ENCODE data around the gene PPM1A. TPM values are rescaled to one million over a fixed set of nuclear protein-coding genes. Genes with fewer than 3 reads are reported as not detected.

The PPM1A gene
- total RNA-seq, 2 experiments from 2014 or later = 45.8 to 54.4 TPM

DNA sequence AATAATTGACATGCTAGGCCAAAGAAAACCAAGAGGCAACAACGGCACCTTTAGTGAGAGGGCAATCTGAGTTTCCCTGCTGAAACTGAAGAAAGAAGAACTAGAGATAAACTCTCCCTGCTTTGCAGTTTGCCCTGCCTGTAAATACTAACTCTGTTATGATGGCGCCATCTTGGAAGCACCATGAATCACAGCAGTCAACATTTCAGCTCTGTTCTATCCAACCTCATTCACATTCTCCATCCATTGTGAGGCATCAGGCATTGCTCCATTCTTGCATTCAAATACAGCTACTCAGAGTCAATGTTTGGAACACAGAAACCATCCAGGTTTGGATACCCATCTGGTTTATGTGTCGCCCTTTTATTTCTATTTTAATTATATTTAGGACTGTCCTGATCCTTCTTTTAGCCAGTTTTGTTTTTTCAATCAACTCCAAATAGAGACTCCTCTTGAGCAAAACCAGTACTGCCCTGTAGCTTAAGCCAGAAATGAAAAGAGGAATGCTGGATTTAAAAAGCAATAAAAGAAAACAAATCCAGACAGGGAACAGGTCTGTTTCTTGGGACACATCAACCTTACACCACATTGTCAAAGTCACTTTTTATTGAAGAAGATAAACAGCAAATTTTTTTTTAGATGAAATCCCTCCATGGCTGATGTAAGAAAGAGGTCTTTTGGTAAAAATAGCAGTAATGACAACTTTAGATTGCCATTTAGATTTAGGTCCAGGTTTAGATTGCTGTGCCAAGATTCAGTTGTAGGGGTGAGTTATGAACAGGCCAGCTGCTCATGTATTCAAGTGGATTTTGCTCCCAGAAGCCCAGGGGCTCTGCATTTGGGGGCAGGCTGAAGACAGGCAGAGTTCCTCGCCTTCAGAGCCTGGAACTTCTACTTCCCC is 33.3 kb upstream of the PPM1A start:
- POLR2A ChIA-PET = no interaction called here
- DNase-seq (no peak), ATAC-seq (ENCODE audit: low read depth) (no peak)
- Mint-ChIP-seq H3K4me3 (no peak overlapping the region), H3K36me3 (no peaks in the 10 kb centered on the region), H3K27me3 (peaks cover 3% of the 10 kb centered on the region), H3K27ac (no peak overlapping the region), H3K4me1 (peaks cover 2% of the 10 kb centered on the region), H3K9me3 (no peaks in the 10 kb centered on the region)

DNA sequence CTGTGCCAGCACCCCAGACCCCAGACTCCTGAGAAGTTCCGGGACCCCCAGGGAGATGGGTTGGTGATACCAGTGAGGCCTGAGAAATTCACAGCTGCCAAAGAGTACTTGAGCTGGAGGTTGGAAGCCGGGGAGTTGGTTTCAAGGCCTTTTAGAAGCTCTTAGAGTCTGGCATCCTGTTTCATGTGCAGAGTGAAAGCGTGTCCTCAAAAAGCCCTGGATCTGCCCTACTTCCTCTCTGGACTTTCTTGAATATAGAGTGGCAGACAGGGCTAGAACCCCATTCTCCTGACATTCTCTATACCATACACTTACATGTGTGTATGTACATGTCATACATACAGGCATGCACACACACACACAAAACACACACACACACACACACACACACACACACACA is 31.3 kb upstream of the PPM1A start:
- H3K27me3 Mint-ChIP-seq = peaks cover 3% of the 10 kb centered on the region
- POLR2A ChIA-PET = interaction anchor here (1.1 kb wide), 1 partner anchor 22 kb away, joined by 3 read pairs; no protein-coding TSS in a partner anchor
- no peak for DNase-seq
- peaks cover 2% of the 10 kb centered on the region for H3K4me1 Mint-ChIP-seq
- no peaks in the 10 kb centered on the region for H3K36me3 Mint-ChIP-seq
- no peak for ATAC-seq (ENCODE audit: low read depth)
- H3K27ac Mint-ChIP-seq = no peak overlapping the region
- no peaks in the 10 kb centered on the region for H3K9me3 Mint-ChIP-seq
- H3K4me3 Mint-ChIP-seq = no peak overlapping the region

DNA sequence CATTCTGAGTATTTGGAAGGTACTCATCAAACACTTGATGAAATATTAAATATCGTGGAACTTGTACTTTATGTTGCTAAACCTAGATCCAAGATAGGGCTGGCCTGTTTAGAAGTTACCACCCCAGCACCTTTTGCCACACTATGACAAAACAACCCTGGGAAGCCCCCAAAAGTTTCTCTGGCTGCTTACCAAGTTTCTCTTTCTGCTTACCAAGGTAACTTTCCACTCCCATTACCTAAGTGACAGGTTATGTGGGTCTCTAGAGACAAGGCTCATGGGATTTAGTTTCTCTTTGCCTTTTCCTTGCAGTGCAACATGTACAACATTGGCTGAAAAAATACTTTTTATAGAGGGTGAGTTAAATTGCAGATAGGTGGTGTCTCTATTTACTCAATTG is 28.9 kb upstream of the PPM1A start:
- POLR2A ChIA-PET = no interaction called here
- Mint-ChIP-seq H3K27ac (no peak overlapping the region), H3K4me1 (peaks cover 2% of the 10 kb centered on the region), H3K27me3 (no peaks in the 10 kb centered on the region), H3K4me3 (no peak overlapping the region), H3K9me3 (no peaks in the 10 kb centered on the region), H3K36me3 (no peaks in the 10 kb centered on the region)
- ATAC-seq (ENCODE audit: low read depth) = no peak
- no peak for DNase-seq

DNA sequence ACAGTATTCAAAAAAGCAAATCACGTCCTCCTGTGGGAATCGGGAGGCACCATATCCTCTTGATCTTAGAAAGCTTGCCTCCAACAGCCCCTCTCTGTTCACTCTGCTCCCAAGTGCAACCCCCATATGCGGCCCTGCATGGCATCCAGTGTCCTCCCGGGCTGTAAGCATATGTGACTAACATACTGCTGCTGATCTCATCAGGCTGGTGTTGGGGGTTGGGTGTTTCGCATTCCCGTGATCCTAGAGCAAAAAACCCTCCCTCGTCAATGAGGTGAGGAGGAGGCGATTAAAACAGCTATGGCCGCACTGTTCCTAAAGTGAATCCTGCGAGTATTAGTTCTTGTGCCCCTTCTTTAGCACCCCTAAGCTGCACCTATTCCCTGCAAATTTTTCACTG is 28.1 kb upstream of the PPM1A start:
- H3K9me3 Mint-ChIP-seq = no peaks in the 10 kb centered on the region
- H3K4me3 Mint-ChIP-seq = no peak overlapping the region
- no peak overlapping the region for H3K27ac Mint-ChIP-seq
- DNase-seq (no peak), ATAC-seq (ENCODE audit: low read depth) (no peak)
- no peaks in the 10 kb centered on the region for H3K27me3 Mint-ChIP-seq
- POLR2A ChIA-PET = no interaction called here
- peaks cover 2% of the 10 kb centered on the region for H3K4me1 Mint-ChIP-seq
- H3K36me3 Mint-ChIP-seq = no peaks in the 10 kb centered on the region

DNA sequence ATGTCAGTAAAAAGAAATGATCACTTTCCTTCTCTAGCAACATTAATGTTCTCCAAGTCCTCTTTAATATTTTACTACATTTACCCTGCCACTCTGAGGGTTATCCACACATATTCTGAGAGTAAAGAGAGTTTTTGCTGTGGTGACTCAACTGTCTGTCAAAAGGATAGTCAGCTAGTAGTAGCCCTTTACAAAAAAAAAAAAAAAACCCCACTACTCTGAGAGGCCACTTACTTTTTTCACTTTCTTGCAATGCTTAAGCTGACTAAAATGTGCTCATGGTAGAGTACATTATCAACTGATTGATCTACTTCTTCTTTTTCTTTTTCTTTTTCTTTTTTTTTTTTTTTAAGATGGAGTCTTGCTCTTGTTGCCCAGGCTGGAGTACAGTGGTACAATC is 27.6 kb upstream of the PPM1A start:
- no peak for ATAC-seq (ENCODE audit: low read depth)
- no peaks in the 10 kb centered on the region for H3K36me3 Mint-ChIP-seq
- no peaks in the 10 kb centered on the region for H3K27me3 Mint-ChIP-seq
- POLR2A ChIA-PET = no interaction called here
- H3K27ac Mint-ChIP-seq = no peak overlapping the region
- H3K4me1 Mint-ChIP-seq = peaks cover 2% of the 10 kb centered on the region
- no peak overlapping the region for H3K4me3 Mint-ChIP-seq
- no peak for DNase-seq
- no peaks in the 10 kb centered on the region for H3K9me3 Mint-ChIP-seq

DNA sequence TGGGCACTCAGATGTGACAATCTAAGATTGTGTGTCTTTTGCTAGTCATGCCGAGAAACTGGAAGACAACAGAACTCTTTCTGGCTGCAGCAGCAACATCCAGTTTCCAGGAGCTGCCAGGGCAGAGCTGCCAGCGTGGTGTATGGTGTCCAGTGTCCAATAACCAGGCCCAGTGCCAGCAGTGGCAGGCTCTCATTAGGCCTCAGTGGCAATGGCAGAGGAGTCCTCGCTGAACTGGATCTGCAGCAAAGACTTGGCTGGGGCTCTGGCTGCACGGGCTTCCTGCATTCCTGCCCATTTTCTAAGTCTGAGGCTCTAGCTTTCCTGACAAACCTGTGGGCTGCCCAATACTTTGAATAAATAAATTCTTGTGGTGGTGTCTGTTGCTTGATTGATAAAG is 26.2 kb upstream of the PPM1A start:
- Mint-ChIP-seq H3K9me3 (no peaks in the 10 kb centered on the region), H3K36me3 (no peaks in the 10 kb centered on the region), H3K27me3 (no peaks in the 10 kb centered on the region), H3K4me1 (peaks cover 2% of the 10 kb centered on the region), H3K4me3 (no peak overlapping the region), H3K27ac (no peak overlapping the region)
- DNase-seq (no peak), ATAC-seq (ENCODE audit: low read depth) (no peak)
- POLR2A ChIA-PET = no interaction called here

DNA sequence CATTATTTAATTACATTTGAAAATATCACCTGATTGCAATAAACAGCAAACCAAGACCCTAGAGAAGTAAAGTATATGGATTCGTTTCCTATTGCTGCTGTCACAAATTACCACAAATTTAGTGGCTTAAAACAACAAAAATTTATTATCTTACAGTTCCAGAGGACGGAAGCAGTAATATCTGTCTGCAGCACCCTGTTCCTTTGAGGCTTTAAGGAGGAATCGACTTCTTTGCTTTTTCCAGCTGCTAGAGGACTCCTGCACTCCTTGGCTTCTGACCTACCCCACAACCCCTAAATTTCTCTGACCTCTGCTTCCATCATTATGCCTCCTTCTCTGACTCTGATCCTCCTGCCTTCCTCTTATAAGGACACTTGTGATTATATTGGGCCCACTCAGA is 23.8 kb upstream of the PPM1A start:
- H3K4me3 Mint-ChIP-seq = no peak overlapping the region
- POLR2A ChIA-PET = no interaction called here
- no peaks in the 10 kb centered on the region for H3K36me3 Mint-ChIP-seq
- DNase-seq (no peak), ATAC-seq (ENCODE audit: low read depth) (no peak)
- peaks cover 2% of the 10 kb centered on the region for H3K4me1 Mint-ChIP-seq
- no peak overlapping the region for H3K27ac Mint-ChIP-seq
- H3K9me3 Mint-ChIP-seq = no peaks in the 10 kb centered on the region
- H3K27me3 Mint-ChIP-seq = no peaks in the 10 kb centered on the region

DNA sequence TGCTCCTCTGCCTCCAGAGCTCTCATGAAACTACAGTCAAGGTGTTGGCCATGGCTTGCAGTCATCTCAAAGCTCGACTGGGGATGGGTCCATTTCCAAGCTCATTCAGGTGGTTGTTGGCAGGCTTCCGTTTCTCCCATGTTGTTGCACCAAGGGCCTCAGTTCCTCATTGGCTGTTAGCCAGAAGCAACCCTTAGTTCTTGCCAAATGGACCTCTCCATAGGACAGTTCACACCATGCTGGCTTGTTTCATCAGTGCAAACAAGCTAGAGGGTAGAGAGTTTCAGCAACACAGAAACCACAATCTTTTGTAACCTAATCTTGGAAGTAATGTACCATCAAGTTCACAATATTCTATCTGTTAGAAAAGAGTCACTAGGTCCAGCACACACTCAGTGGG is 22.7 kb upstream of the PPM1A start:
- no peaks in the 10 kb centered on the region for H3K4me1 Mint-ChIP-seq
- no peaks in the 10 kb centered on the region for H3K27me3 Mint-ChIP-seq
- POLR2A ChIA-PET = interaction anchor here (0.7 kb wide), 1 partner anchor 23 kb away, joined by 4 read pairs; the partner anchor contains the start of gene PPM1A
- H3K4me3 Mint-ChIP-seq = no peak overlapping the region
- H3K36me3 Mint-ChIP-seq = no peaks in the 10 kb centered on the region
- no peak overlapping the region for H3K27ac Mint-ChIP-seq
- ATAC-seq (ENCODE audit: low read depth) (no peak), DNase-seq (no peak)
- peaks cover 1% of the 10 kb centered on the region for H3K9me3 Mint-ChIP-seq

DNA sequence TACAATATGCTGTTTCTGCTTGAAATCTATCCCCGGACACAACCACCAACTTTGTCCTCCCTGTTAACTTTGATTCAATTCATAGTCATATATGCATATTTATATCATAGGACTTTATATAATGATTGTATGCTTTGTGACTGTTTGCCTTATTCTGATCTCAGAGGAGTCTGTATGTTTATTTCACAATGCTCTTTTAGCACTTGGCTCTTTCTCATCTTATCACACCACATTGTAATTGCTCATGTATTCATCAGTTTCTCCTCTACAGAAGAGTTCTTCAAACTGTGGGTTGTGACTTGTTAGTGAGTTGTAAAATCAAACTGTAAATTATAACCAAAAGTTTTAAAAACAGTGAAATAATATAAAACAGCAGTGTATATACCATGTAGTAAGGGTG is 21.7 kb upstream of the PPM1A start:
- H3K27me3 Mint-ChIP-seq = no peaks in the 10 kb centered on the region
- no peak overlapping the region for H3K27ac Mint-ChIP-seq
- H3K36me3 Mint-ChIP-seq = no peaks in the 10 kb centered on the region
- no peaks in the 10 kb centered on the region for H3K4me1 Mint-ChIP-seq
- H3K4me3 Mint-ChIP-seq = no peak overlapping the region
- DNase-seq (no peak), ATAC-seq (ENCODE audit: low read depth) (no peak)
- peaks cover 2% of the 10 kb centered on the region for H3K9me3 Mint-ChIP-seq
- POLR2A ChIA-PET = no interaction called here

DNA sequence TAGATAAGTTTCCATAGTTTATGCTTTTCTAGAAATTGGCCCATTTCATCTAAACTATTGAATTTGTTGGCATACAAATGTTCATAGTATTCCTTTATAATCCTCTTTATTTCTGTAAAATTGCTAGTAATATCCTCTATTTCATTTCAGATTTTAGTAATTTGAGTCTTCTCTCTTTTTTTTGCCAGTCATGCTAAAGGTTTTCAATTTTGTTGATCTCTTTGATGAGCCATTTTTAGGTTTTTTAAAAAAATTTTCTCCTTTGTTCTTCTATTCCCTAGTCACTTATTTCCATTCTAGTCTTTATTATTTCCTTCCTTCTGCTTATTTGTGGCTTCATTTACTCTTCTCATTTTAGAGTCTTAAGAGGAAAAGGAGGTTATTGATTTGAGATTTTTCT is 19.4 kb upstream of the PPM1A start:
- ATAC-seq (ENCODE audit: low read depth) = no peak
- DNase-seq = no peak
- H3K27ac Mint-ChIP-seq = no peak overlapping the region
- no peaks in the 10 kb centered on the region for H3K4me1 Mint-ChIP-seq
- H3K9me3 Mint-ChIP-seq = peaks cover 3% of the 10 kb centered on the region
- H3K4me3 Mint-ChIP-seq = no peak overlapping the region
- no peaks in the 10 kb centered on the region for H3K27me3 Mint-ChIP-seq
- POLR2A ChIA-PET = no interaction called here
- no peaks in the 10 kb centered on the region for H3K36me3 Mint-ChIP-seq

DNA sequence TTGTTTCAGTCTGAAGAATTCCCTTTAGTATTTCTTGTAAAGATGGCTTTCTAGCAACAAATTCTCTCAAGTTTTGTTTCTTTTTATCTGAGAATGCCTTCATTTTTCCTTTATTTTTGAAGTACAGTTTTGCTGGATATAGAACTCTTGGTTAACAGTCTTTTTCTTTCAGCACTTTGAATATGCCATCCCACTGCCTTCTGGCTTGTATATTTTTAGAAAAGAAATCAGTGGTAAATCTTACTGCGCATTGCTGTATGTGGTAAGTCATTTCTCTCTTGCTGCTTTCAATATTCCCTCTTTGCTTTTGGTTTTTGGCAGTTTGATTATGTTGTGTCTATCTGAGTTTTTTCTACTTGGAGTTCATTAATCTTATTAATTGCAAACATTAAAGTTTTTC is 16.8 kb upstream of the PPM1A start:
- H3K36me3 Mint-ChIP-seq = no peaks in the 10 kb centered on the region
- H3K9me3 Mint-ChIP-seq = peaks cover 3% of the 10 kb centered on the region
- H3K4me3 Mint-ChIP-seq = no peak overlapping the region
- H3K4me1 Mint-ChIP-seq = no peaks in the 10 kb centered on the region
- no peak for ATAC-seq (ENCODE audit: low read depth)
- POLR2A ChIA-PET = no interaction called here
- no peak for DNase-seq
- H3K27me3 Mint-ChIP-seq = no peaks in the 10 kb centered on the region
- no peak overlapping the region for H3K27ac Mint-ChIP-seq

DNA sequence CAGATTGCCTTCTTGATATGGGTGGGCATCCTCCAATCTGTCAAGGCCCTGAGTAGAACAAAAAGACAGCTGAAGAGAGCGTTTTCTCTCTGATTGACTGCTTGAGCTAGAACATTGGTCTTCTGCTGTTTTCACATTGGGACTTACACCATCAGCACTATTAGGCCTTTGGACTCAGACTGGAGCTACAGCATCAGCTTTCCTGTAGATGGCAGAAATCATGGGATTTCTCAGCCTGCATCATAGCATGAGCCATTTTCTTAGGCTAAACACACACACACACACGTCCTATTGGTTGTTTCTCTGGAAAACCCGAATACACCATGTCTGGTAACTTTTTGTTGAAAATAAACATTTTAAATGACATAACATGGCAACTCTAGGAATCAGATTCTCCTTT is 15.8 kb upstream of the PPM1A start:
- H3K27ac Mint-ChIP-seq = no peak overlapping the region
- H3K36me3 Mint-ChIP-seq = no peaks in the 10 kb centered on the region
- POLR2A ChIA-PET = no interaction called here
- no peaks in the 10 kb centered on the region for H3K27me3 Mint-ChIP-seq
- peaks cover 3% of the 10 kb centered on the region for H3K9me3 Mint-ChIP-seq
- H3K4me1 Mint-ChIP-seq = no peaks in the 10 kb centered on the region
- ATAC-seq (ENCODE audit: low read depth) = no peak
- no peak overlapping the region for H3K4me3 Mint-ChIP-seq
- DNase-seq = no peak

DNA sequence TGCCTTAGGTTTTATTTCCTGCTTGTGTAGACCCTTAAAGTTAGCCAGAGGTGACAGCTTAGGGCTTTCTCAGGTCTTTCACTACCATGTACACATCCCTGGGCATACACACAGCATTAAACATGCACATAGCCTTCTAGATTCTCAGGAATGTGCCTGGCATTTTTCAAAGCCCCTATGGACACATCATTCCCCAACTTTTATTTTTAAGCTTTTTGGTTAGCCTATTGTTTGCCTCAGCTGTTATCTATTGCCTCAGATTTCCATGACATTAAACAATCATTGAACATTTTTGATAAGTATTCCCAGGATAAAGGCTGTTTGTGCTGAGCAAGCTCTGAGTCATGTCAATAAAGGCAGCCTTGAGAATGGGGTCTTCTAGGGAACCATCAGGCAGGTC is 15.1 kb upstream of the PPM1A start:
- POLR2A ChIA-PET = interaction anchor here (1.3 kb wide), 1 partner anchor 15 kb away, joined by 4 read pairs; the partner anchor contains the start of gene PPM1A
- Mint-ChIP-seq H3K4me3 (no peak overlapping the region), H3K9me3 (peaks cover 3% of the 10 kb centered on the region), H3K27me3 (no peaks in the 10 kb centered on the region), H3K36me3 (no peaks in the 10 kb centered on the region), H3K4me1 (no peaks in the 10 kb centered on the region), H3K27ac (no peak overlapping the region)
- DNase-seq (no peak), ATAC-seq (ENCODE audit: low read depth) (no peak)

DNA sequence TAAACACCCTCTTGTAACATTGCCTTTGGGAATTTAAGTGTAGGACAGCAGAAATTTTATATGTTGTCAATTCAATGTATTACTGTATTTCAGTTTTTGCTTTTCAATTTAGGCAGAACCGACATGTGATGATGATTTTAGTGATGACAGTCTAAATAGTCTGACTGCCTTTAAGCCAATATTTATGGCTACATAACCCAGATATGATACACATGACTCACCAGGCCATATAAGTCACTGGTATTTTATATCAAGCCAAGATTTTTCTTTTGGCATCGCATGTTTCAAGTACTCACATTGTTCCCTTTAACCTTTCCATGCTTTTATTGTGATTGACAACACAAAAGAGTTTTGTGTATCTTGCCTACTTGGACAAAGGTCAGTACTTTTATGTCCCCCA is 13.6 kb upstream of the PPM1A start:
- Mint-ChIP-seq H3K4me1 (no peaks in the 10 kb centered on the region), H3K27ac (no peak overlapping the region), H3K36me3 (no peaks in the 10 kb centered on the region), H3K9me3 (peaks cover 3% of the 10 kb centered on the region), H3K27me3 (no peaks in the 10 kb centered on the region), H3K4me3 (no peak overlapping the region)
- no peak for DNase-seq
- no peak for ATAC-seq (ENCODE audit: low read depth)
- POLR2A ChIA-PET = no interaction called here
